ENCODE results near the gene CALN1. TPM values are rescaled to one million over a fixed set of nuclear protein-coding genes. Genes with fewer than 3 reads are reported as not detected.

CALN1 gene
- total and polyA plus RNA-seq, 3 donors from 2014 or later = 4.3 to 6.2 (median 4.4) TPM

GRCh38 chr7:72223351-72223750 is 188.8 kb downstream of the CALN1 start:
- WGBS, 2 donors = 88 to 90% methylated on average over 2 of the region's 2 CpGs
- Histone ChIP-seq H3K4me3 (no peak overlapping the region), H3K4me1 (no peaks in the 10 kb centered on the region), H3K27me3 (no peaks in the 10 kb centered on the region), H3K36me3 (ENCODE audit: low read depth, missing control alignments) (no peaks in the 10 kb centered on the region), H3K27ac (no peak overlapping the region), H3K9me3 (no peaks in the 10 kb centered on the region)
- intact Hi-C loops (cut with DNase I; ENCODE audit: low total_unique reads) = no loop called here
- TF ChIP-seq POLR2A (IDR thresholded peaks at IDR 0.05) = no peak
- no peak for TF ChIP-seq CTCF (IDR thresholded peaks at IDR 0.05)
- no peak for DNase-seq

GRCh38 chr7:72222136-72222535 is 190.0 kb downstream of the CALN1 start:
- no peaks in the 10 kb centered on the region for H3K27me3 ChIP-seq
- DNase-seq = no peak
- WGBS, 2 donors = 84 to 87% methylated on average over 5 of the region's 5 CpGs

GRCh38 chr7:72219500-72219899 is 192.6 kb downstream of the CALN1 start:
- intact Hi-C loops (cut with DNase I; ENCODE audit: low total_unique reads) = no loop called here
- no peak overlapping the region for H3K27ac ChIP-seq
- no peak for TF ChIP-seq POLR2A (IDR thresholded peaks at IDR 0.05)
- TF ChIP-seq CTCF (IDR thresholded peaks at IDR 0.05) = no peak
- H3K27me3 ChIP-seq = no peaks in the 10 kb centered on the region
- WGBS, 2 donors = 93 to 98% methylated on average over 7 of the region's 7 CpGs
- H3K4me1 ChIP-seq = no peaks in the 10 kb centered on the region
- DNase-seq = no peak
- H3K9me3 ChIP-seq = no peaks in the 10 kb centered on the region
- H3K36me3 ChIP-seq (ENCODE audit: low read depth, missing control alignments) = no peaks in the 10 kb centered on the region
- no peak overlapping the region for H3K4me3 ChIP-seq

More at GRCh38 chr7:72222136-72222535, 190.0 kb downstream of the CALN1 start:
- Histone ChIP-seq H3K4me3 (no peak overlapping the region), H3K27ac (no peak overlapping the region), H3K36me3 (ENCODE audit: low read depth, missing control alignments) (no peaks in the 10 kb centered on the region), H3K9me3 (no peaks in the 10 kb centered on the region), H3K4me1 (no peaks in the 10 kb centered on the region)
- intact Hi-C loops (cut with DNase I; ENCODE audit: low total_unique reads) = no loop called here
- TF ChIP-seq CTCF (IDR thresholded peaks at IDR 0.05) (no peak), POLR2A (IDR thresholded peaks at IDR 0.05) (no peak)

GRCh38 chr7:72217151-72217550 is 195.0 kb downstream of the CALN1 start:
- WGBS, 2 donors = 79 to 87% methylated on average over 5 of the region's 5 CpGs
- H3K27me3 ChIP-seq = no peaks in the 10 kb centered on the region
- TF ChIP-seq POLR2A (IDR thresholded peaks at IDR 0.05) = no peak
- no peak for TF ChIP-seq CTCF (IDR thresholded peaks at IDR 0.05)
- H3K9me3 ChIP-seq = no peaks in the 10 kb centered on the region
- no peak overlapping the region for H3K27ac ChIP-seq
- intact Hi-C loops (cut with DNase I; ENCODE audit: low total_unique reads) = no loop called here
- H3K36me3 ChIP-seq (ENCODE audit: low read depth, missing control alignments) = no peaks in the 10 kb centered on the region
- no peak for DNase-seq
- no peak overlapping the region for H3K4me3 ChIP-seq
- H3K4me1 ChIP-seq = no peaks in the 10 kb centered on the region

- Histone ChIP-seq H3K36me3 (ENCODE audit: low read depth, missing control alignments) (no peaks in the 10 kb centered on the region), H3K9me3 (no peaks in the 10 kb centered on the region), H3K4me1 (no peaks in the 10 kb centered on the region), H3K27me3 (no peaks in the 10 kb centered on the region), H3K27ac (no peak overlapping the region), H3K4me3 (no peak overlapping the region)
- 75 to 87% methylated on average over 5 of the region's 5 CpGs for WGBS, 2 donors
- TF ChIP-seq CTCF (IDR thresholded peaks at IDR 0.05) (no peak), POLR2A (IDR thresholded peaks at IDR 0.05) (no peak)
- intact Hi-C loops (cut with DNase I; ENCODE audit: low total_unique reads) = no loop called here
- no peak for DNase-seq
These were observed 198.4 kb downstream of the CALN1 start for GRCh38 chr7:72213769-72214168.
